GM21723 (cell line): ENCODE results near the gene SCUBE3.

Source experiments
- ATAC-seq: cut with Tn5 transposase; IDR thresholded peaks from one replicate; pipeline ENCODE4 v1.9.1; 2021; ENCODE audit warnings: mild to moderate bottlenecking, moderate library complexity; ENCODE audit not compliant: unreplicated experiment

Gene SCUBE3

DNA sequence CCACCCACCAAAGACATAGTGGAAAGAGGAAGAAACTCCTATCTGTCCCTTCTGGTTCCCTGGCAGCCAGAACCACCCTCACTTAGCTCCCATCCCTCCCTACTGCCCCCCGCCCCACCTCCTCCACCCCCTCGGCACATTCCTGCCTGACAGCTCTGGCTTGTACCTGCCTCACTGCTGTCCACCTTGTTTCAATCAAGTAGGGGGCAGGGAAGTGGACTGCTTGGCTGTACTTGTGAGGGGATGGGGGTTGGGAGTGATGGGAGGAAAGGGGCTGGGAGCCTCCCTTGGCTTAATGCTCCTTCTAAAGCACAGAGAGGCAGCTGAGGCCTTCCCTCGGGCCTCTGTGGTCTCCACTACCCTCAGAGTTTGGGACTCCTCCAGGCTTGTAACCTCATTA, 23.7 kb downstream of the SCUBE3 start:
- ATAC-seq, result no peak

DNA sequence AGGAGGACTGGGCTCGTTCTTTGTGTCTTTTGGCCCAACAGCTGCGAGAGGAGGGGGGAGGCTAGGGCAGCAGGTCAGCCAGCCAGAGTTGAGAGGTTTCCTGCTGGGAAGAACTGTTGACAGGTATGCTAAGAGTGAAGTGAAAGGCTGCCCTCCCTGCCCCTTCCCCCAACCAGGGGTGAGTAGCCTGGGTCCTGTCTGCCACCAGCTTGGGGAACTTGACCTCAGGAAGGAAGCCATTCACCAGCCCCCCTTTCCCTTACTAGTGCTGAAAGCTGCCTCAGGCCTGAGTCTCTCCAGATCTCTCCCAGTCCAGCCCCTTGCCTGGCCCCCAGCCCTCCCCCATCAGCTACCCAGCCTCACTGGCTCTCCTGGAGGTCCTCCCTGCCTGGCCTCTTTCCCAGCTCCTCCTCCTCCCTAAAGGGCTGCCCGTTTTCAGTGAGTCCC, 25.1 kb downstream of the SCUBE3 start:
- no peak for ATAC-seq

DNA sequence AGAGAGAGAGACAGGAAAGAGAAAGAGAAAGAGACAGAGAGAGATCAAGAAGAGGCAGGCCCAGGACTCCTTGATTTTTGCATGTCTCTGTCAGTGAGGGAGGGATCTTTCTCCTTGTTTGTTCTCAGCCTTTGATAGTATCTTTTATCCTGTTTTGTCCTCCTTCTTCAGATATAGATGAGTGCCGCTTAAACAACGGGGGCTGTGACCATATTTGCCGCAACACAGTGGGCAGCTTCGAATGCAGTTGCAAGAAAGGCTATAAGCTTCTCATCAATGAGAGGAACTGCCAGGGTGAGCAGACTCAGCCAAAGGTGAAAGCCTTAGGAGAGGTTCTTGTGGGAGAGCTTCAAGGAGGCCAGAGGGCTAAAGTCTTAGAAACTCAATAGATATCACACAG, 25.8 kb downstream of the SCUBE3 start:
- no peak for ATAC-seq

DNA sequence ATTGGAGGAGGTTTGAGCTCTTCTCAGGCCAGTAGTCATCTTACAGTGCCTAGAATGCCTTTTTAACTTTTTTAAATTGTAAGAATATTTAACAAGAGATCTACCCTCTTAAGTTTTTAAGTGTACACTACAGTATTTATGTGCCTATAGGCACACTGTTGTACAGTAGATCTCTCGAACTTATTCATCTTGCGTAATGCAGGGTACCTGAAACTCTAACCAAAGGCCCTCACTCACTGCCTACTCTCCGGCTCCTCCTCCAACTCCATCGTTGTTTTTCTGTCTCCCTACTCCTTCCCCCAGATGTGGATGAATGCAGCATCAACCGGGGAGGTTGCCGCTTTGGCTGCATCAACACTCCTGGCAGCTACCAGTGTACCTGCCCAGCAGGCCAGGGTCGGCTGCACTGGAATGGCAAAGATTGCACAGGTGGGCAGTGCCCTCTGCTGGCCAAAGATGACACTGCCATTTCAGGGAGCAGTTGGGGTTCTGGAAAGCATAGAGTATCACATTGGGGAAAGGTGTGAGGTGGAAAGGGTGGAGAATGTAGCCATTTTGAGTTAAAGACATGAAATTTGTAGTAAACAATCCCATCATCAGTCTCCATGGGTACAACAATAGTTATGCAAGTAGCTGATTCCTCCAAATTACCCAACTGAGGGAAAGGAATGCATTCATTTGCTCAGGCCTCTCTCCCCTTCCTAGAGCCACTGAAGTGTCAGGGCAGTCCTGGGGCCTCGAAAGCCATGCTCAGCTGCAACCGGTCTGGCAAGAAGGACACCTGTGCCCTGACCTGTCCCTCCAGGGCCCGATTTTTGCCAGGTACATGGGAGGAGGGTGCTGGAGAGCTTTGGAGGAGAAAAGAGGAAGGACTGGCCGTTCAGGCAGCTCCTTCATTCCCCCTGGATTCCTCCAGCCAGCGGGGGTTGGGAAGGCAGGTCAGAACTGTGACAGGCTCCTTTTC, 27.4 kb downstream of the SCUBE3 start:
- no peak for ATAC-seq

DNA sequence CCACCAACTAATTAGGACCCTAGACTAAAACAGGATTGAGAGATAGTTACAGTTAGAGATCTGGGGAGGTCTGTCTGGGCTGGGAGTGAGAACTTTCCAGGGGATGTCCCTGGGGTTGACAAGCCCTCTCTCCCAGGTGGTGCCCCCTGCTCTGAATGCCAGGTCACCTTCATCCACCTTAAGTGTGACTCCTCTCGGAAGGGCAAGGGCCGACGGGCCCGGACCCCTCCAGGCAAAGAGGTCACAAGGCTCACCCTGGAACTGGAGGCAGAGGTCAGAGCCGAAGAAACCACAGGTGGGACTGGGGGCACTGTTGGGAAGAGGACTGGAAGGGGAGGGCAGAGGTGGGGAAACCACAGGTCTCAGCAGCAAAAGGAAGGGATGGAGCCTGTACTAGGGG, 28.7 kb downstream of the SCUBE3 start:
- ATAC-seq, result no peak

DNA sequence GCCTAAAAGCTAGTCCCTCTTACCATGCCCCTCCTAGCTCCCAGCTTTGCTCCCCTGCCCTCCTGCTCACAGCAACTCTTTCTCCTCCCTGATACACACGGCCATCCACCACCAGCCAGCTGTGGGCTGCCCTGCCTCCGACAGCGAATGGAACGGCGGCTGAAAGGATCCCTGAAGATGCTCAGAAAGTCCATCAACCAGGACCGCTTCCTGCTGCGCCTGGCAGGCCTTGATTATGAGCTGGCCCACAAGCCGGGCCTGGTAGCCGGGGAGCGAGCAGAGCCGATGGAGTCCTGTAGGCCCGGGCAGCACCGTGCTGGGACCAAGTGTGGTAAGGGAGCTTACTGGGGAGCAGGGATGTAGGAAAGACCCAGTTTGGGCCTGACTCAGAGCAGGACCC, 29.1 kb downstream of the SCUBE3 start:
- no peak for ATAC-seq

DNA sequence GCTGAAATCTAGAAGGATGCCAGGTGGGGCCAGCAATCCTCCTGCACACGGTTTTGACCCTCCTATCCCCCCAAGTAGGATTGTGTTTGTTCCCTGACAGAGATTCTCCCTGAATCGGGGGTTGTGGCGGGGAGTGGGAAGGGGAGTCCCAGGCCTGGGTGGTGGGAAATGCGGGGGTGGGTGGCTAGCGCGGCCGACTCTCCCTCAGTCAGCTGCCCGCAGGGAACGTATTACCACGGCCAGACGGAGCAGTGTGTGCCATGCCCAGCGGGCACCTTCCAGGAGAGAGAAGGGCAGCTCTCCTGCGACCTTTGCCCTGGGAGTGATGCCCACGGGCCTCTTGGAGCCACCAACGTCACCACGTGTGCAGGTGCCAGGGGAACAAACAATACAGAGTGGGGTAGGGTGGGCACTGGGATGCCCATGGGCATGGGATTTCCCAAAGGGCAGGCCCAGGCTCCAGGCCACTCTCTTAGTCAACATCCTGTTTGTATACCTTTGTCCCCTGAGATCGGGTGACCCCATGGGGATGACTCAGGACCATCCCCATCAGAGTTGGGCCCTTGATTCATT, 29.7 kb downstream of the SCUBE3 start:
- no peak for ATAC-seq

DNA sequence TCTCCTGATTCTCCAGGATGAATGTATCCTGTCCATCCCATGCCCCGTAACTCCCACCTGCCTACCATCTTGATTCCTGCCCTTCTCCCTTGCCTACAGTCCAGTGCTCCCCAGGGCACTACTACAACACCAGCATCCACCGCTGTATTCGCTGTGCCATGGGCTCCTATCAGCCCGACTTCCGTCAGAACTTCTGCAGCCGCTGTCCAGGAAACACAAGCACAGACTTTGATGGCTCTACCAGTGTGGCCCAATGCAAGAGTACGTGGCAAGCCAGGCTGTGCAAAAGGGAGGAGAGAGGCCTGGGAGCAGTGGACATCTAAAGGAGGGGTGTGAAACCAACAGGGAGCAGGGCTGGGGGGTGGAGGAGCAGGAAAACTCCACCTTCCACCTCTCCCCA, 30.8 kb downstream of the SCUBE3 start:
- no peak for ATAC-seq

DNA sequence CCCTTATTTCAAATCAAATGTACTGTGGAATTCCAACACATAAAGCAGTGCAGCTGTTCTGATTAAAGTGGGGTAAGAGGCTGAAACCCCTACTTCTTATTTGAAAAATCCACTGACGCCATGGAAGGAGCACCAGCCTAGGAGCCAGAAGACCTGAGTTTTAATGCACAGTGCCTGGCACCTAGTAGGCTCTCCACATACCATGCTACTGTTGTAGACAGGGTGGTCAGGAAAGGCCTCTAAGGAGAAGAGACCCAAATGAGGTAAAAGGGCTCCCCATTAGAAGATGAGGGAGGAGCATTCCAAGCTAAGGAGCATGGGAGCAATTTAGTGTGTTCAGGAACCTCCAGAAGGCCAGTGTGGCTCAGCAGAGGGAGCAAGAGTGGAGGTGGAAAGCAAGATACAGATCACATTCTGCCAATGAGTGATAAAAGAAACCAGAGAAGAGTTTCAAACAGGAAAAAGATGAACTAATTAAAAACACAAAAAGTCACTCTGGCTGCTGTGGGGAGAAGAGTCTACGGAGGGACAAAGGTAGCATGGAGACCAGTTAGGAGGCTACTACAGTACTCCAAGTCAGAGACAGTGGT, 34.0 kb downstream of the SCUBE3 start:
- no peak for ATAC-seq

DNA sequence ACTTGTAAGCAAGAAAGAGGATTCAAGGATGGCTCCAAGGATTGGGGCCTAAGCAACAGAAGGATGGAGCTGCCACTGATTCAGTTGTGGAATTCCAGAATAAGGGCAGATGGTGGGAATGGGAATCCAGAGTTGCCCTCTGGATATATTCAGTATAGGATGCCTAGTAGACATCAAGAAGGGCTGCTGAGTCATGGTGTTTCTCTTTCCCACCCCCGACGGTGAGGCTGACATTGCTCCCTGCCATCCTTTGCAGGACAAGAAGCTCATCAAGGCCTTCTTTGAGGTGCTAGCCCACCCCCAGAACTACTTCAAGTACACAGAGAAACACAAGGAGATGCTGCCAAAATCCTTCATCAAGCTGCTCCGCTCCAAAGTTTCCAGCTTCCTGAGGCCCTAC, 34.5 kb downstream of the SCUBE3 start:
- ATAC-seq, result no peak

DNA sequence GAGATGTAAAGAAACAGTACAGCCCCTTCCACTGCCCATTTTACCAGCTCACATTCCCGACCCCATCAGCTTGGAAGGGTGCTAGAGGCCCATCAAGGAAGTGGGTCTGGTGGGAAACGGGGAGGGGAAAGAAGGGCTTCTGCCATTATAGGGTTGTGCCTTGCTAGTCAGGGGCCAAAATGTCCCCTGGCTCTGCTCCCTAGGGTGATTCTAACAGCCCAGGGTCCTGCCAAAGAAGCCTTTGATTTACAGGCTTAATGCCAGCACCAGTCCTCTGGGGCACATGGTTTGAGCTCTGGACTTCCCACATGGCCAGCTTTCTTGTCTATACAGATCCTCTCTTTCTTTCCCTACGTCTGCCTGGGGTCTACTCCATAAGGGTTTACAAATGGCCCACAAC, 35.2 kb downstream of the SCUBE3 start:
- no peak for ATAC-seq

DNA sequence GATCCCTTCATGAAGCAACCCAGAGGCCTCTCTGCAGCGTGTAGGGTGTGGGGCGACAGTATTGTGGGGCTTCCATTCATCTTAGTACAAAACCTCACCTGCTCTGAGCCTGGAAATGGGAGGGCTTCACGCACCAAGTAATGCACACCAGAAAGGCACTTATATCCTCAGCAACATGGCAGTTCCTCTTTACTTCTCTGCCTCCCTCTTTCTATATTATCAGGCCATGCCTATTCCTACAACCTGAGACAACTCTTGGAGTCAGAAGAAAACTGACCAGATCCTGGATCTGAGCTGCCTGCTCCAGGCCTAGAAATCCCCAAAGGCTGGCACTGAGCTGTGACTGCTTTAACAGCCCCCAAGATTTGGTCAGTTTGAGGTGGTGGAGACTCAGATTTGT, 38.2 kb downstream of the SCUBE3 start:
- no peak for ATAC-seq

DNA sequence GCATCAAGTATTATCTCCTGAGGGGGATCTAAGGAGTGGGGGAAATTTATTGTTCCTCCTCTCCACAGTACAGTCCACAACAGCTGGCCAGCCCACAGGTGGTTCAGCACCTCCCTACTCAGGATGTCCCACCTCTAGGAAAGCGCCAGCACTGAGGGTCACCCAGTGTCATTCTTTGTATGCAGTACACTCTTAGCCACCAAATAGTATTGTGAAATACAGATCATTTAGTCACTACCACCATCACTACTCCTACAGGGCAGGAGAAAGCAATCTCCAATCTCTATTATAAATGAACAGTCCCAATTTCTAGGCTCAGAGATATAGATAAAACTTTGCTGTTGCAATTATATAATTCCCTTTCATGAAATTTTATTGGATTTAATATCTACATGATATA, 39.5 kb downstream of the SCUBE3 start:
- ATAC-seq, result no peak

DNA sequence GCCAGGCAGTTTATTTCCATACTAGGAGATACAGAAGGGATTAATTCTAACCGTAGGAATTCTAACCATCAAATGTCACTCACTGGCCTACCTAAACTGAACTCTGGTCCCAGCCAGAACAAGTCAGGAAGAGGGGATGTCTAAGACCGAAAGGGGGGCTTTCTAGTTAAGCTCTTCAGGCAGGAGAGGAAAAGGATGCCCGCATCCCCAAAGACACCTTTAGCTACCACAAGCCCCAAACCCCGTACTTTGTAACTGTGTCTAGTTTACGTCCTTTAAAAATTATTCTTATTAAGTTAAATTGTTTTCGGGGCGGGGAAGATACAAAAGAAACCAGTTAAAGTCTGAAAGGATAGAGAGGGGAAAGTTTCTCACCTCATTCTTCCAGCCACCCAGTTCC, 44.6 kb downstream of the SCUBE3 start:
- no peak for ATAC-seq

DNA sequence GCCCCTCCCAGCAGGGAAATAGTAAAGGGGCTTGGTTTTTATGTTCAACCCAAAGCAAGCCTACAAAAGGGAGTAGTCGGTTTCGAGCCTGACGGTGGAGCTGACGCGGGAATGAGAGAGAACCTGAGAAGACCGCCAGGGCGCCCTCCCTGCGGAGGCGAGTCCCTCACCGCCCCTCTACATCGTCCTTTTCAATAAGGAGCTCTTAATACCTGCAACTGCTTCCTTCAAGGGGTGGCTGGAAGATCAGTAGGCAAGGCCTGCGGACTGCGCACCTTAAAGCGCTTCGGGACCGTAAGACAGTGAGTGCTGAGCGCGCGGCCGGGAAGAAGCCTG, 45.1 kb downstream of the SCUBE3 start:
- peak; percentile 17 for ATAC-seq

DNA sequence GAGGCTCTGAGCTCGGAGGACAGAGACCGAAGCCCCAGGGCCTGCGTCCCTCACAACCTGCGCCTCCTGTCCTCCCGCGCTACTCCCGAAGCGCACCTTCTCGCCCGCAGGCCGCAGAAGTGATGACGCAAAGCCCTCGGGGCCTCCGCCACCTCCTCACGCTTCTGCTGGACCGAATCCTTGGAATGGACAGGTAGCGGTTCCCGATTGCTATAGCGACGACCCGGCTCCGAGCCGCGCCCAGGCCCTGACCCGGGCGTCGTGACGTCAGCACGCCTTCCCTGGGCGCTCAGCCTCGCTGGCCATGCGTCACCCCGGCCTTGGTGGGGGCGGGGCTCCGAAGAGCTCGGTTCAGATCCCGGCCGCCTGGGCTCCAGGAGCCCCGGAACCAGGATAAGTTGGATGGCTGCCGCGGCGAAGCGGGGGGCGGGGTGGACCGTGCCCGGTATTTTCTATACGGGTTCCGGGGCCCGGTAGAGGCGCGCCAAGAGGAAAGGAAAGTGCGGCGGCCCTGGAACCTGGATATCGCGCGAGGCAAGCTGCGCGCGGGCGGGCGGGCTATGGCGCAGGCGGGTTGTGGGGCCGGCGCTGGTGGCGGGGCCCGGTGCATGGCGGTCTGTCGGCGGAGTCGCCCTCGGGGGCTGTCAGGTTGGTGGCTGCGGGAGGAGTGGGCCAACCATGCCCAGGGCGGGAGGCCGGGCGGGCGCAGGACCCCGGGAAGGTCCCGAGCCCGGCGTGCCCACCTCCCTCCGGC, 45.6 kb downstream of the SCUBE3 start, which contains the start of gene ZNF76:
ZNF76 (plus strand) TSS at position 542 of the 754 bp plus-strand sequence. CDS start 21,417 bp downstream, outside the sequence.
- peak; percentile 90 for ATAC-seq

DNA sequence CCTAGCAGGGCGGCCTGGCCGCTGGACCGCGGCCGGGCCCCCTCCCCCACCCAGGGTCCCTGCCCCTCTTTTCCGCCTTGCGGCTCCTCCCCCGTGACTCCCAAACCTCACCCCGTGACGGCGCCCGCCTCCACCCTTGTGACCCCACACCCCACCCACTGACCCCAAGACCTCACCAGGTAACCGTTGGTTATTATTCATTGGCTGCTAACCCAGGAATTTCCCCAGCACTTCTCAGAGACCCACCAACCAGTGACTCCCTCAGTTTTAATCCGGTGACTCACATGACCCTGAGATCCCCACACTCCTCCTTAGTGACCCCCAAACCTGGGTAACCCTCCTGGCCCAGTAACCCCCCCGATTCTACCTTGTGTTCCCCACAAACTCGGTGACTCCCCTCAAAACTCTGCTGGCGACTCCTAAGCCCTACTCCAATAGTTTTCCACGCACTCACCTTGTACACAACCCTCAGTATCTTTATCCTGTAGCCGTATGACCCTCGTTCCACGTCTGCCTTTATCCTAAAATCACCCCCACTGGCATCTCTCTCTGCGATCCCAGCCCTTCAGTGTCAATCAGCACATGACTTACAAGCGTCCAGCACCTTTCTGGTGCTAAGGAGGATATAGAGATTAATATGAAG, 46.3 kb downstream of the SCUBE3 start:
- ATAC-seq, result peak; percentile 30

DNA sequence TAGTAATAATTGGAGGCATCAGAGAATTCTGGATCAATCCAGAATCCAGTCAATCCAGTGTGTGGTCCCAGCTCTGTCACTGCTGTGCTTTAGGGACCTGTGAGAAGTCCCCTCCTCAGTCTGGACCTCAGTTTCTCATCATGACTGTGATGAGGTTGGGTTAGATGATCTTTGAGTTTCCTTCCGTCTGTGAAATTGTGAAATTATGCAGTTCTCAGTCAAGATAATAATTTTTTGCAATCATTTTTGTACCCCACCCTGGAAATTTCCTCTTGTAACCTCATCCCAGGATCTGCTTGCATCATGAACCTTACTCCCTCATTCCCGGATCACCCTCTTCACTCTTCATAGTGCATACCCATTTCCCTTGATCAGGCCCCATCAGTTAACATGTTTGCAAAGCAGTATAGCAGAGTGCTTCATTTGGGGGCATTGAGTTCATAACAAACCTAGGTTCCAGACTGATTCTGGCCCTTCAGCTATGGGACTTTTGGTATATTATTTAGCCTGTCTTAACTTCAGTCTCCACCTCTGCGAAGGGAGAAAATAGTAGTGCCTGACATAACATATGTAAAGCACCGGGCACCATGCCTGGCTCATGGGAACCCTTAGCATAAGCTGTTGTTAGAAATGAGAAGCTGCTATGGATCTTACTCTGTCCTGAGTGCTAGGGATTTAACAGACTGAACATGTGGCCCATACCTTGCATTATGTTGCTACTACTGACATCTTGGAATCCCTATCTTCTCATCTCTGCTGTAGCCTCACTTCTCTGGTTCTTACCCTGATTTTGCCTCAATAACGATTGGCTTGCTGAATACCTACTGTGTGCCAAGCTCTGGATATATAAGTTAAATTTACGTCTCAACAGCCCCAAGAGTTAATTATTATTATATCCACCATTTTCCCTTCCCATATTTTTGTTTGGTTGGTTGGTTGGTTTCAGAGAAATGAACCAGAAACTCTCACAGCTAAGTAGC, 47.1 kb downstream of the SCUBE3 start:
- ATAC-seq, result no peak

DNA sequence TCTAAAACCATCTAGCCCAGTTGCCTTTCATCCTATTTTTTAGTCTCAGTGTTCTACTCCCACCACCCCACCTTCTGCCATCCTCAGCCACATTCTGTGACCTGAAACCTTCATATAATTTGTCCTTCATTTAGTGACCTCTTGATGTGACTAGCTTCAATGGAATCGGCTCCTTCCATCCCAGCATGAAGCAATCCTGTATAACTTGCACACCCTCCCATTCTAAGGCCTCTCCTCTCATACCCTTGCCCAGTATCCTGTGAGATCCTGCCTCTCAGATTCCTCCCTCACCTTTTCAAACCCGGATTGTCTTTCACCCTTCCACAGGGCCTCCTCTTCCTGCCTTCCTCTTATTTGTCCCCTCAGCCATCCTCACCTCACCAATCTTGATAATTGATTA, 48.8 kb downstream of the SCUBE3 start:
- ATAC-seq, result no peak
